Body of pancreas (tissue), 4 donors: Measurements from ENCODE around the gene ZXDA. TPM values are rescaled to one million over a fixed set of nuclear protein-coding genes. Genes with fewer than 3 reads are reported as not detected.

Experiments
- ATAC-seq: fragments of 150-250 bp; one replicate; pipeline ENCODE4 v1.9.1; 2016
- DNase-seq, 4 donors: peaks; one replicate each; pipeline ENCODE4 v3.0.0-alpha.2; 2019
- H3K27ac ChIP-seq, 4 donors: fragments of 200-600 bp; sonication (generic); 1 replicate in 3 of 4; 2 replicates in 1 of 4; pipeline versions ENCODE4 v1.5.1 to v1.6.1; 2016 to 2019; ENCODE audit warnings: mild to moderate bottlenecking in 1 of 4, mixed read lengths in 1 of 4, moderate library complexity in 1 of 4
- H3K27me3 ChIP-seq, 2 donors: fragments of 200-600 bp; sonication (generic); one replicate each; pipeline ENCODE4 v1.6.0; 2016; ENCODE audit warnings: mild to moderate bottlenecking in 1 of 2
- H3K36me3 ChIP-seq, 2 donors: fragments of 200-600 bp; sonication (generic); replicated peaks in 1 of 2; 2 replicates each; pipeline ENCODE4 v1.5.1; 2016; ENCODE audit warnings: low read depth in 2 of 2; ENCODE audit not compliant: insufficient read depth in 1 of 2
- H3K4me1 ChIP-seq: fragments of 200-600 bp; sonication (generic); one replicate; pipeline ENCODE4 v1.6.0; 2016
- H3K4me3 ChIP-seq, 2 donors: fragments of 200-600 bp; sonication (generic); 1 replicate in 1 of 2; 2 replicates in 1 of 2; pipeline ENCODE4 v1.5.1; 2016 to 2019
- H3K9me3 ChIP-seq, 3 donors: fragments of 200-600 bp; sonication (generic); 1 replicate in 2 of 3; 2 replicates in 1 of 3; pipeline ENCODE4 v1.5.1; 2016
- CTCF ChIP-seq, 7 experiments: fragments of 450-650 bp in 4 of 7; fragments of 200-600 bp in 3 of 7; sonication (generic) in 3 of 7; IDR thresholded peaks; one replicate each; pipeline ENCODE4 v1.5.1; 2016 to 2019; ENCODE audit warnings: antibody characterized with exemption in 7 of 7
- POLR2A ChIP-seq, 3 donors: fragments of 450-650 bp; IDR thresholded peaks; one replicate each; pipeline ENCODE4 v1.6.1; 2016; ENCODE audit warnings: antibody characterized with exemption in 3 of 3, mild to moderate bottlenecking in 2 of 3
- WGBS, 2 donors: methylation state at CpG; one replicate each; pipeline ENCODE4 v1.1.5; 2017; 5-methylcytosine and 5-hydroxymethylcytosine counted together
- intact Hi-C: fragments of 100-400 bp; cut with DNase I; formaldehyde crosslinking; loops from one replicate; pipeline ENCODE4 v1.15.1; 2023
- total RNA-seq, 2 donors: library from RNA; depleted of rRNA; stranded (reverse); fragments of >200 nt; gene quantifications; one replicate each; pipeline ENCODE4 v1.1.0, GENCODE V29; 2016

The ZXDA gene
- total RNA-seq, 2 donors from 2014 or later, result 7.0 to 7.6 TPM

DNA sequence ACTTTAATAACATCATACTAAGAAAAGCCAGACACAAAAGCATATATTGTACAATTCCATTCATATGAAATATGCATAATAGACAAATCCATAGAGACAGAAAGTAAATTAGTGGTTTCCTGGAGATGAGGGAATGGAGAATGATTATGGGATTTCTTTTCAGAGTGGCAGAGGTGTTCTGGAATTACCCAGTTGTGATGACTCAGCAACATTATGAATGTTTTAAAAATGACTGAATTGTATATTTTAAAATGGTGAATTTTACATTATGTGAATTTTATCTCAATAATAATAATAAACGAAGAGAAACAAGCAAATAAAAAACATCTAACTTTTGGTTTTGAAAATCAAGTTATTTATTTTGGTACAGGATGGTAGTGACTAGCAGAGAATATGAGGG, 11.2 kb downstream of the ZXDA start:
- Histone ChIP-seq H3K4me3 (no peak overlapping the region), H3K36me3 (no peaks in the 10 kb centered on the region), H3K4me1 (no peaks in the 10 kb centered on the region), H3K27me3 (no peaks in the 10 kb centered on the region), H3K27ac (no peak overlapping the region), H3K9me3 (no peaks in the 10 kb centered on the region)
- ATAC-seq, result no peak
- intact Hi-C loops, result no loop called here
- TF ChIP-seq CTCF (IDR thresholded peaks at IDR 0.05) (no peak), POLR2A (IDR thresholded peaks at IDR 0.05) (no peak)
- no peak for DNase-seq
- 61 to 72% methylated on average over 1 of the region's 1 CpG for WGBS, 2 donors

- TF ChIP-seq POLR2A (IDR thresholded peaks at IDR 0.05) (no peak), CTCF (IDR thresholded peaks at IDR 0.05) (no peak)
- intact Hi-C loops, result no loop called here
- no peak for DNase-seq
Measured at GRCh38 chrX:57871463-57871862, 38.8 kb downstream of the ZXDA start.

More at GRCh38 chrX:57871463-57871862, 38.8 kb downstream of the ZXDA start:
- no peaks in the 10 kb centered on the region for H3K9me3 ChIP-seq
- no peak for ATAC-seq
- H3K4me1 ChIP-seq, result no peaks in the 10 kb centered on the region
- no peak overlapping the region for H3K4me3 ChIP-seq
- 88% methylated on average over 6 of the region's 6 CpGs; no CpG with 5 or more reads in 1 of the 2 donors for WGBS, 2 donors
- H3K36me3 ChIP-seq, result no peaks in the 10 kb centered on the region
- no peak overlapping the region for H3K27ac ChIP-seq
- no peaks in the 10 kb centered on the region for H3K27me3 ChIP-seq

Other genes starting within 250 kb of the ZXDA start
- gene NLRP2B, start 230.2 kb downstream of the ZXDA start, total RNA-seq, result not detected